GM18505 (cell line): Measurements from ENCODE around the gene TENM4.

Experiments used
- ATAC-seq: cut with Tn5 transposase; IDR thresholded peaks from one replicate; pipeline ENCODE4 v1.9.1; 2021; ENCODE audit not compliant: unreplicated experiment
- POLR2A ChIP-seq: IDR thresholded peaks from 4 replicates; pipeline ENCODE4 v1.6.1; 2011; ENCODE audit warnings: borderline replicate concordance; ENCODE audit not compliant: insufficient read depth, insufficient read length; ENCODE audit errors: extremely low read depth

TENM4 gene

DNA sequence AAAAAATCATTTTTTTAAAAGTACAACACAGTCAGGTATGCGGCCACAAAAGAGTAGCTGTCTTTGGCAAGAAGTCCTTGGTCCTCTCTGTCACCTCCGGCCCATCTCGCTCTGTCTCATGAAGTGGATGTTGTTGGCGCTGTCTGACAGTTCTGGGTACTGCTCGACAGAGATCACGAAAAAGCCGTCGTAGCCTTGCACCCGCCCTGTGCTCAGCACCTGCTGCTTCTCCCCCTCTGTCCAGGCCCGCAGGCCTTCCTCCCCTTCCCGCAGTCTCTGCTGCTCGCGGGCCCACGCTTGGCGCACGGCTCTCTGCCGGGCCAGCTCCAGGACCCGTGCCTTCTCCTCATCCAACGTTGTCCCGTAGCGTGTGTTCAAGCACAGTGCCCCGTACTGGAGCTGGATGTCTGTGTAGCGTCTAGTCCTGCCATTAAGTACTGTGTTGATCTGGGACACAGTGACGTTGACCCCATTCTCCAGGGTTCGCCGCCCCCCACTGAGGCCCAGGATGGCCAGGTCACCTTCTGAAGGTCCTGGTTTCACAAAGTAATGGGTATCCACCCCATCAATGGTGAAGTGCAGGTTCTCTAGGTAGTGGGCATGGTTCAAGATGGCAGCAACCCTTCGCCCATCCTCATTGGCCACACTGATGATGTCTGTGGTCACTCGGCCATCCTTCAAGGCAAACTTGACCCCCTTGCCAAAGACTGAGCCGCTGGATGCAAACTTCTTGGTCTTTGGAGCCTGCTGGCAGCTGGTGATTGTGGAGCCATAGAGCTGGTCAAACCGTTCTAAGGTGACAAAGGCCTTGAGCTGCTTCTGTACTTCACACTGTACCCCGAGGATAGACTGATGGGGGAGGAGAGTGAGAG, 782.6 kb downstream of the TENM4 start:
- no peak for ATAC-seq
- TF ChIP-seq POLR2A, result no peak

DNA sequence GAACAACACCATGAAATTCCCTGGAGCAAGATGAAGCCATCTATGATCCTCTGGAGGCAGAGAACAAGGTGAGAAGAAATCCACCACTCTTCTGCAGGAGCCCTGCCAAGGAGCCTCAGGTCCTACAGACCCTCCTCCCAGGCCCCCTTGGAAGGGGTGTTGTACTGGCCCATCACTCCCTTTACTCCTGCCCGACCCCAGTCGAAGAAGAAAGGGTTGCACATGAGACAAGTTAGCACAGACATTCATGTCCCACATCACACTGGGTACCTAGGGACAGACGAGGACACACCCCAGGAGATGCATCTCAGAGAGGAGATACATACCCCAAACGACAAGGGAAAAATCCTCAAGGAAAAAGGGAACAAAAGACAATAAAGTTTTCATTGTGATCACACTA, 783.4 kb downstream of the TENM4 start:
- no peak for ATAC-seq
- TF ChIP-seq POLR2A, result no peak

DNA sequence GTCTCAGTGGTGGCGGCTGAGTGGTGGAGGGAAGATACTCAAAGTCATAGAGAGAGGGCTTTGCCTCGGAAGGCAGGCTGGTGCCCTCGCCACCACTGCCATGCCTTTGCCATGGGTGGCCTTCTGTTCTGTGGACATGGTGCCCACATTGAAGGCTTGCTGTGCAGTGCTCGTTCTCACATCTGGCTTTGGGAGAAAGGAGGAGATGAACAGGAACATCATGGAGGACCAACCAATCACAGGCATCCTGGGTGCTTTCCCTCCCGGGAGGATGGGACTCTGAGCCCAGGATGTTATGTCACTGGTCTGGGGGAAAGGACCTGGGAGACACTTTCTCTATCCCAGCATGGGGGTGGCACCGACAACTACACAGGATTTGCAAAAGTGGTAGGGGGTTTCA, 783.8 kb downstream of the TENM4 start:
- ATAC-seq, result no peak
- TF ChIP-seq POLR2A, result no peak

DNA sequence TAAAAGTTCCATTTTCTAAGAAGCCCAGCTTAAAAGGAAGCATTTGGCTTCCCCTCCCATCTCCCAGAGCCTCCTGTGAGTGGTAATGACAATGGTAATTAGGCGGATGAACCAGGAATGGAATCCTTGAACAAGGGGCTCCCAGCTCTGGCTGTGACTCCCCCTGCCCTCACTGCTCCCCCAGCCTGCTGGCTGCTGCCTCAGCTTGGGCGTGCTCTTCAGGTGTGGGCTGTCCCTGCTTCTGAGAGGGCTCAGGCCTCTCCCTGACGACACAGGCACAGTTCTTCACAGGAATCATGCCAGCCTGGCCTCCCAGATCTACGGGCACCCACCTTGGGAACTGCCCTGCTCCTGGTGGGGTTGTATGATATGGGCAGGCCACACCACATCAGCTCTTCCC, 784.5 kb downstream of the TENM4 start:
- no peak for ATAC-seq

DNA sequence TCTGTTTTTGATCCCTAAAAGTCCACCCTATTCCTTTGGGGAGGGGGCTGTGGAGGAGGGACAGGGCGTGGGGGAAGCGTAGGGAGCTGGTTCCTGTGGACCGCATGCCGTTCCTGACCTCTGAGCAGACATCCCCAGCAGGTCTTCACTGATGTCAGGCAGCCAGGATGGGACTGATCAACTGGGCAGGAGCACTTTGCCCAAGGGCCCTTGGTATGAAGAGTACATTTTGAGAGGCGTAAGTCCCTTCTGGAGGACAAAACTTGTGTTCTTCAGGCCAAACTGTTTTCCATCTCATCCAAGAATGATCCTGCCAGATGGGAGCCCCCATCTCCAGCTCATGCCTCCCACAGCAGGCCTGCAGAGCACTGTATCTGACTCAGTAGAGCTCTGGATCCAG, 785.3 kb downstream of the TENM4 start:
- ATAC-seq, result no peak
- no peak for TF ChIP-seq POLR2A

More for the DNA sequence above, 784.5 kb downstream of the TENM4 start:
- no peak for TF ChIP-seq POLR2A

DNA sequence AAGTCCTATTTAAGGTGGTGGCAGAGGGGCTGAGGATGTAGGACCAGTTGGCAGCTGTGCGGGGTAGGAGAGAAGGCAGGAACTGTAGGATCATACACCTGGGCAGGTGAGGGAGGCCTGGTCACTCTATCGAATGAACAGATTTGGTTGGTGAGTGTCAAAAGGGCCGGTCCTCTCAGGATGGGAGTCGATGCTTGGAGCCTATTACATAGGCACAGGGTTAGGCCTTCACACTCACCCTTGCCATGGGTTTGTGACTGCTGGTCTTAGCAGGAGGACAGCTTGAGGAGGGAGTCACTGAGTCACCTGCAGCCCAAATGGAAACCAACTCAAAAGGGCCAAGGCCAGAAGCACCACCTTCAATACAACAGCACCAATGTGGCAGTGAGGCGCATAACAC, 786.0 kb downstream of the TENM4 start:
- ATAC-seq, result no peak
- TF ChIP-seq POLR2A, result no peak

DNA sequence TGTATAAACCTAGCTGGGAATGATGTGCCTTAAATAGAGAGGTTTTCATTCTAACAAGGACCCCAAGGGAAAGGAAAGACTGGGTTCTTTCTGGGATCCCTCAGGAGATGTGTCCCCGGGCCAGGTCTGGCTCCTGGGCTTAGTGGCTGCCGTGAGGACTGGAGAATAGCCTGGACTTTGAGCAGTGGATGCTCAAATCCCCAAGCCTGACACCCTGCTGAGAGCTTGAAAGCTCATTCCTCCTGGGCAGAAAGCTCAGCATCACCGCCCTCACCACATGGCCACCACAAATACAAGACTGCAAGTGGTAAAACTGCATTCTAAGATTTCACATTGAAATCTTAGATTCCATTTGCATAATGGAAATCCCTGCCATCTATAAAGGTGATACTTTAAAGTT, 786.8 kb downstream of the TENM4 start:
- no peak for TF ChIP-seq POLR2A
- ATAC-seq, result no peak

DNA sequence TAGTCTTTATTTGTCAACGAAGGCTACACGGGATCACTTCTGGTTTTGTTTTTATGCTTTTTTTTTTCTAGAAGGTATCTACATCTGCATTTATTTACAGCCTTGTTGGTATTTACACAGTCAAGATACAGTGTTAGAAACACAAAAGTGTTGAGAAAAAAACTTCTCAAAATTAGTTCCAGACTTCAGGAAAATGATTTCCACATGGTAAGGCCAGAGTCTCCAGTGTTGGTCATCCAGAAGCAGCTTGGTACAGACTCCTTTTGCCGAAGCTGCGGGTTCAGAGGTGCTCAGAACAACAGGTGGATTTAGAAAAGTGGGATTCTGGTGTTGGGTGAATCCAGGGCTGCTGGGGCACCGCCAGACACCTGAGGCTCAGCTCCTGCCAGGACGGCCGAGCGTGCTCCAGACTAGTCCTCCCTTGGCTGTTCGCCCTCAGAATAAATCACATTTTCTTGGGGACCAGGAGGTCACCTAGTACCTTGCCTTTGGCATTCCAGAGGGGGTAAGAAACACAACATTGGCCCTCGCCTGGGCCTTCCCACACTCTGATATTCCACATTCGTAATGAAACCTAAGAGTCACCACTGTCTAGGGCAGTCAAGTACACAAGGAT, 787.4 kb downstream of the TENM4 start:
- ATAC-seq, result no peak
- no peak for TF ChIP-seq POLR2A

DNA sequence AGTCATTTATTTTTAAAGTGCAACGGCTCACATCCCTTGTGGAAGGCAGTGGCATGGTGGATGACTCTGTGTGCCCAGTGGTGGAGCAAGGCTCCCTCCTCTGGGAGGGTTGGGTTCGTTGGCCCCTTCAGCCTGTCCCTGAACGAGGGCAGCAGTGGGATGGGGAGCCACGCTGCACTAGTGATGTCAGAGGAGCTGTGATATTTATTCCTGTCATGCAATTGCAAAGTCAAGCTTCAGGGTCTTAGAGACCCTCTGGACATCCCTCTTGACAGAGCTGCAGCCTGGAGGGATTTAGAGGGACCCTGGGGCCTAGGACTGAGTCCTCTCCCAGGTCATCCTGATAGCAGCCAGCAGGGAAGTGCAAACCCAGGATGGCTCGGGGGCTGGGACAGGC, 788.0 kb downstream of the TENM4 start:
- no peak for TF ChIP-seq POLR2A
- no peak for ATAC-seq

DNA sequence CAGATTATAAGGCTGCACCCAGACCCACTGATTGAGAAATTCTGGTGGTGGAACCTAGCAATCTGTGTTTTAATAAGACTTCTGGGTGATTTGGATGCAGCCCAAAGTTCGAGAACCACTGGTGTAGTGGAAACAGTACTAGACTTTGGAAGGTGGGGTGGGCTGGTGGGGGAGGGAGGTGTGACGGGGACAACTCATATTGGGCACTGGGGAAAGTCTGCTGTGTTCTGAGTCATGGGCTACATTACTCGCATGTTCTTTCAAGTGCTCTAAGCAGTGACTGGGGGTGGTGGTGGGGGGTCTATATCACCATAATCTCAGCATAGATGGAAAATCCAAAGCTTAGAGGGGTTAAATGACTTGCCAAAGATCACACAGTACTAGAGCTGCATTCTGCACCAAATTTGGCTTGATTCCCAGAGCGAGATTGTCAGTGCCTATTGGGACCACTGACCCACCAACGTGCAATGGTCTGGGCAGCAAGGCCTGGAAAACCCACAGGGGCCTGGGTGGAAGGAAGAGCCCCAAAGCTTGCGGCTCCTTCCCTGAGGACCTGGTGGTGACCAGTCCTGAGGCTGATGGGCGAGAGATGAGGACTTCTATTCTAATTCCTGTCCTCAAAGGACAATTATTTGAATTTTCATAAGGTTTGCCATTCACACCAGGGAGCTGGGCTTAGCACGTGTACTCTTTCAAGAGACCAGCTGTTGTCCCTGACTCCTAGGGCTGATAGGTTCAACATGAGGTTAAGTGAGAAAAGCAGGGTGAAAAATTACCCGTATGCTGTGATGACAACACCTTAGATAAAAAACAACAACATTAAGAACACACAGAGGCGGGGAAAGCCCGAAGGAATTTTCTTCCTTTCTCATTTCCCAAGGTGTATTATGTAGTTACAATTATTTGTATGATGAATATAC, 788.6 kb downstream of the TENM4 start:
- no peak for ATAC-seq
- TF ChIP-seq POLR2A, result no peak

DNA sequence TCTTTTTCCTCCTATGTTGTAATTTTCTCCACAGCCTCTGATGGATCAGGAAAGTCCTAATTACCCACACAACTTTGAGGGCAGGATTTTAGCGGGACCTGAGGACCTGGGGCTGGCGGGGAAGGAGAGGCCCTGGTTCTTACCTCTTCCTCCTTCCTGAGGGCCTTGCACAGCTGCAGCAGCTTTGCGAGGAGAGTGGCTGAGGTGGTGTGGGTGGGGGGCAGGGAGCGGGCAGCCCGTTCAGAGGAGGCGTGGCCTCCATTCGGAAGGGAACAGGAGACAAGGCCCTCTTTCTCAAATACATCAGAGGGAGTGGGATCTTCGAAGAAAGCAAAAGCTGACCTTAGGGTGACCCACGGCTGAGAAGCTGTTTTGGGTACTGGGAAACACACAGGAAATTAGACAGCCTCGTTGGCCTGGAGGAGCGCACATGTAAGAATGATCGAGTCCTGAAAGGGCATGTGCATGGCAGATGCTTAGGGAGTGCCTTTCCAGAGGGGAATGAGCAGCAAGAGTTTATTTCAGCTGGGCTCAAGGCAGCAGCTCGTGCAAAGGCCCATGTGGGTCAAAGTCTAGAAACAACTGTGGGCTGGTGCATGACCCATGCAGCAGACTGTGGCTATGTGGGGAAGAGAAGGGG, 789.6 kb downstream of the TENM4 start:
- ATAC-seq, result no peak
- no peak for TF ChIP-seq POLR2A

DNA sequence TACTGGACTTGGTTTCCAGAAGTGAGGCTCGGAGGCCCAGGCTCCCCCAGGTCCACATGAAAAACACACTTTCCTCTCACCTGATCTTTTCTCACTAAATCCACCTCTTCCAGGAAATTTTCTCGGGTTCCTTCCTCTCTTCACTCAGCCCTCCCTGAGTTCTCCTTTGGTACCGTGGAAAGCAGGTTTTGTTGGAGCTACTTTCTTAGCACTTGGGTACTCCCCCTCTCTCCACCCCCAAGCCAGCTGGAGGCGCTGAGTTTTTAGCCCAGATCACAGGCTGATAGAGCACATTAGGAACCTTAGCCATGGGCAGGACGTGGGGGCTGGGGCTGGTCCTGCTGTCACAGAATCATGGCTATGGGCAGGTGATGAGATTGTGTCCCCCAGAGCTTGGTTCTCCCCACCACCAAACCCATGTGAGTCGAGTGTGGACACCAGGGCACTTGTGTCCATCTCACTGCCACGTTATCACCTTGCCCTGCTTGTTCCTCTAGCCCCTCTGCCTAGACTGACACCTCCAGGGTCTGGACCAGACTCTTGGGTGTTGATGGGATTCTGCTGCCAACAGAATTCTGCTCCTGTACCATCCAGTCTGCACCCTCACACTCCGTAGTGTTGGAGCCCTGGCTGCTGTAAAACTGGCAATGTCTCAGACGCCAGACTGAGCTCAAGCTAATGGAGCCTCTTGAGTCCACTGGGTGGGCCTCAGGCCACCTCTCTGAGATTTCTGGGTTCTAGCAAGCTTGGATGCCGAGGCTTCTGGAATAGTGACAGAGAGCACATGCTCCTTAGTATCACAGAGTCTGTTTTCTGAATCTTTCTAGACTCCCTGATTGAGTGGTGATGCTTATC, 791.2 kb downstream of the TENM4 start:
- TF ChIP-seq POLR2A, result no peak
- ATAC-seq, result no peak
